8988T (cell line): ENCODE results near the gene IRF8.
A peak's percentile ranks its signal among the peaks of the same experiment; 100 is the strongest.
"Not testable (repeated sequence)": the region's sequence is repeated elsewhere in the genome, so short reads cannot be mapped to it uniquely, and the experiment has no call there.

Experiments used
- DNase-seq: peaks from one replicate; pipeline ENCODE4 v3.0.0; 2011

Gene IRF8

DNA sequence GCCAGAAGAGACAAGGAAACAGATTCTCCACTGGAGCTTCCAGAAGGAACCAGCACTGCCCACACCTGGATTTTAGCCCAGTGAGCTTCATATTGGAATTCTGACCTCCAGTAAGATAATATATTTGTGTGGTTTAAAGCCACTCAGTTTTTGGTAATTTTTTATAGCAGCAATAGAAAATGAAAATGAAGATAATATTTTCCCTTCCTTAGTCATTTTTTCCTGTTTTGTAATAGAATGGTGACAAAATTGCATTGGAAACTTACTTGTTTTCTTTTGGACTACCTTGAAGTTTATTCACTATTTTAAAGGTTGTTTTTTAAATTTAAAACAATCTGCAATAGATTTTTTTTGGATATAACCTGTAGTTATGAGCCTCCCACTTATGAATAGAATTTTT is 29.8 kb upstream of the IRF8 start:
- no peak for DNase-seq

DNA sequence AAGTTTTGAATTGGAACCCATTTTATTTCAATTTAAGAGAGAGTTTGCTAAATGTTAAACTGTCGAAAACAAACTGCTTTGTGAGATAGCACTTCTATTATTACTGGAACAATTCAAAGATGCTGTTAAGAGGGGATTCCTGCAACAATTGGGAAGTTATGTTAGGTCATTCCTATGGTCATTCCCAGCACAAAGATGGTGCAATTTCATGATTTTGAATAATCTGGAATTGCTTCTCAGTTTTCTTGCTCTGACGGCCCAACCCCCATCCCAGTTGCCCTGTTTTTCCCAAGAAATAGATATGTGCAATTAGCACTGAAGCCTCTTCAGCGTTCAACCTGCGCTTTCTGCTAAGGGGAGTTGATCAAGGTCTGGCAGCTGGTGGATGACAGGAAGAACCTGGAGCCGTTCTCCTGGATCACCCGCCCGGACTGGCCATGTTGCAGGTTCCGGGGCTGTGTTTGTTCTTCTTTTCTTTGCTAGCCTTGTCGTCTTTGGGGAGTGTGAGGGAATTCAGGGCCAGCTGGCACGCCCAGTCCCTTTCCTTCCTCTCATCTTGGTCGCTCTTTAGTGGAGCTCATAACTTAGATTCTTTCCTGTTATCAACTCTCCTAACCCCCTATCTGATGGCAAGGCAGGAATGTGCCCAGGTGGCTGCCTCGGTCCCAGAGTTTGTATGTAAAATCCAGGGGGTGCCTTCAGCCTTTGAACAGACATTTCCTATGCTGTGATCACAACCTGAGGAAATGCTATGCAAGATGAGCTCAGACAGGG is 29.0 kb upstream of the IRF8 start:
- no peak for DNase-seq

DNA sequence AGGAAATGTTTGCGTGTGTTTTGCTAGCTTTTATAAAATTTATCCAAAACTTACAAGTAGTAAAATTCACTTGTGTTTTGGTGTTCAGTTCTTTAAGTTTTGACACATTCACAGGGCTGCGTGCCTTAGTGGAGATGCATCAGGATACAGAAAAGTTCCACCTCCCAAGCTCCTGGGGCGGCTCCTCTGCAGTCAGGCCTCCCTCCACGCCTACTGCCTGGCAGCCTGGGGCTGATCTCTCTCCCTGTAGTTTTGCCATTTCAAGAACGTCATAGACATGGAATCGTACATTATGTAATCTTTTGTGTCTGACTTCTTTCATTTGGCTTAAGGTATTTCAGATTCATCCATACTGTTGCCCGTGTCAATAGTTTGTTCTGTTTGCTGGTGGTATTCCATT is 27.2 kb upstream of the IRF8 start:
- no peak for DNase-seq

GRCh38 chr16:85872734-85873133 is 26.2 kb upstream of the IRF8 start:
- DNase-seq = no peak

- DNase-seq = no peak
These were observed 25.8 kb upstream of the IRF8 start for GRCh38 chr16:85873153-85873552.

GRCh38 chr16:85874031-85874430 is 24.9 kb upstream of the IRF8 start:
- DNase-seq = not testable (repeated sequence)

GRCh38 chr16:85878407-85878806 is 20.6 kb upstream of the IRF8 start:
- DNase-seq = no peak

DNA sequence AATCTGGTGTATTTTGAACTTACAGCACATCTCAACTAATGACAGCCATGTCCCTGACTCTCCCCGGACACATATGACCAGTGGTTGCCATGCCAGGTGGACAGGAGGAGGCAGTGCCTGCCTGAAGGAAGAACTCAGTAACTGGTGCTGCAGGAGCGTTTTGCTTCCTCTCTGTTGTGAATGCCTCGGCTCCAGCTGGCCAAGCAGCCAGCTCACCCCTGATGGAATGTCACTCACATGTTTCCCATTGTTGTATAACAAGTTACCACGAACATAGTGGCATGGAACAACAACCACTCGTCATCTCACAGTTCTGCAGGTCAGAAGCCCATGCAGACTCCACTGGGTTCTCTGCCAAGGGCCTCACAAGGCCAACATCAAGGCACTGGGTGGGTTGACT is 20.1 kb upstream of the IRF8 start:
- peak; percentile 57 for DNase-seq

GRCh38 chr16:85879549-85879948 is 19.4 kb upstream of the IRF8 start:
- DNase-seq = no peak

DNA sequence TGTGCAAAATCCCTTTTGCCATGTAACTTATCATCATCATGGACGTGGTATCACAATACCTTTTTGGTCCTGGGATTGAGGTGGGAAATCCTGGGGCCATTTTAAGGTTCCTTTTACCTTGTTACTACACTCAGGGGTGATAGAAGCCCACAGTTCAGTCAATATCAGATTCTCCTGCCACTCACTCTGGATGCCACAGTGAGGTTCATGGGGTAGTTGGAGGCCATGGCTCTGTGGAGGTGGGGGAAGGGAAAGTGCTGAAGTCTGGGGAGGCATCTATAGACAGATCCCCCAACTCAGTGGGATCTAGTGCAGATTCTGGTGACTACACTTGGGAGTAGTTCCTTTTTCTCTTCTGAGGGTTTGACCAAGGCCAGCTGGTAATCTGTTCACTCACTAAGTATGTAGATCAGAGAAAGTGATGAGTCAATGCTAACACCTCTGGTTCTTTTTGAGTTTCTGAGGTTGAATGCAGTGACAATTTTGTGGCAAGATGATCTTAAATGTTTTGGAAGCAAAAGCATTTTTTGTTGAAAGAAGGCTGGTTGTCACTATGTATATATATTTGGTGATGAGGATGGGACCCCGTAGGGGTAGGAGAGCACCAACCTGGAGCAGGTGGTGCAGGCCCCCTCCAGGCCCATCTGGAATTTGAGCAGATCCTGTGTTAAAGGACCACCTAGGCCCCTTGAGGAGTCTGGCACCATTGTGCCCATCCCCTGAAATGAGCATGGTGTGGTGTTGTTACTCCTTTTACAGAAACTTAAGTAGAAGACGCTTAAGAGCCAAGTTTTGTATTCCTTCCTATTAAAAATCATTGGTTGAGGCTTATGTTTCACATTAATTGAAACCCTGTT is 18.8 kb upstream of the IRF8 start:
- DNase-seq = no peak

- no peak for DNase-seq
These were observed 18.1 kb upstream of the IRF8 start for GRCh38 chr16:85880861-85881260.

- no peak for DNase-seq
These were observed 17.5 kb upstream of the IRF8 start for GRCh38 chr16:85881436-85881835.

GRCh38 chr16:85882181-85882810 is 16.7 kb upstream of the IRF8 start:
- DNase-seq = no peak

DNA sequence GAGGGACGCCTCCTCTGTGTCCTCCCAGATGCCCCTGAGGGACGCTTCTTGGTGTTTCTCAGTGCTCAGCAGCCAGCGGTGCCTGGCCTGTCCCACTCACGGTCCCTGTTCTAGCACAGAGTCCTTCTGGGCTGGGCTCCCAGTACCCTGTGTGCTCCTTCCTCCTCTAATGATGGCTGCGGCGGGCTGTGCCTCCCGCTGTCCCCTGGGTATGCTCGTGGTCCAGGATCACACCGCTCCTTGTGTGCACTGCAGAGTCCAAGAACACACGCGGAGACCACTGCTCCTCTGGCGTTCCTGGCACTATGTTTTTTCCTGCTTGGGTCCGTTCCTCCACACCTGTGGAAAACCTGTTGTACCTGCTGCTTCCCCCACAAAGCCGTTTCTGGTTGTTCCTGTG is 15.1 kb upstream of the IRF8 start:
- DNase-seq = no peak

DNA sequence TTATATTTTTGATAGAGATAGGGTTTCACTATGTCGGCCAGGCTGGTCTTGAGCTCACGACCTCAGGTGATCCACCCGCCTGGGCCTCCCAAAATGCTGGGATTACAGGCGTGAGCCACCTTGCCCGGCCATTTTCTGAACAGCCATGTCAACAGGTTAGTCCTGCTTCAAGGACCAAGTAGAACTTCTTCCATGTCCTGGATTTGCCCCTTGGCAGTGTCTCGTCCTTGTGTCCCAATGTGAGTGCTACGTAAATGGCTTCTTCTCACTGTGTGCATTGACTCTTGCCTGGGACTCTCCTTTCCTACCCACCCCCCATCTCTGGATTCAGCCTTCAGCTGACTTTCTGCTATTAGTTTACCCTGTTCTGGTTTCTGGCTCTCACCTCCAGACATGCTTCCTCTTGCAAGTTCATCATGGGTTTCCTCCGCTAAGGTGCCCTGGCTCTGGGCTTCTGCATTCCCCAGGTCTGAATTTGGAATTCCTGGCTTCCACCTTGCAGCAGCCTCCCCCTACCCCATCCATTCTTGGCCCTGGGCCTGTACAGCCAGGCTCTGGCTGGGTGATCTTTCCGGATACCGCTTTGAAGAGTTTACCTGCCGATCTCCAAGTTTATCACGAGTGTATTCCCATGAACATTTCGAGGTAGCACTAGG is 14.0 kb upstream of the IRF8 start:
- no peak for DNase-seq

- DNase-seq = no peak
These were observed 13.4 kb upstream of the IRF8 start for GRCh38 chr16:85885537-85885936.

GRCh38 chr16:85888405-85889331 is 10.3 kb upstream of the IRF8 start:
- peak; percentile 47 for DNase-seq

DNA sequence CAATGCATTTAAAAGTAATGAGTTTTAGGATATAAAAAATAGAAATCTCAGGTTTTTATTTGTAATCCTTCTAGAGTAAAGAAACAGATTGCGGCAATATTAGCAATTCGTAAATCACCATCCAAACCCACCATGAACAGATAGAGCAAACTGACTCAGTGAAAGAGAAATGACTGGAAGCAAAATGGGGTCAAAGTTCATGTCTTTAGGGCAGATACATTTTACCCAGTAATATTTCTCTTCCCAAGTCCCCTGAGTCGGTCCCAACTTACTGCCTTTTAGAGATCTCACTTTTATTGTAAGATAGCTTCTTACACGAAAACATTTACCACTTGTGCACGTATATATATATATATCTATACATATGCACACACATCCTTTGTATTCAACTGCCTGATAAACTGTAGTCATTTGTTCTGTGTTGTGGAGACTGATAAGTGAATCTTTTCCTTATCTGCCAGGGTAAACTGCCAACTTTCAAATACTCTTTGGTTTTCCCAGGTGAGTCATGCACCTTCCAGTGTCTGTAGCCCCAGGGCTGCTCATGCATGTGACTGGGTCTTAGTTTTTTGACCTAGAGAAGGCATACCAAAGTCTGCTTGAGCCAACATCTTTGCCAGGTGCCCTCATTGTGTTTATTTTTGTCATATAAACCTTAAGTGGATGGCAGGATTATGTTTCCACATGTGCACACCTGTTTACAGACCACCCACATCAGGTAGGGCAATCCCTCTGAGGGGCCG is 7.8 kb upstream of the IRF8 start:
- no peak for DNase-seq

DNA sequence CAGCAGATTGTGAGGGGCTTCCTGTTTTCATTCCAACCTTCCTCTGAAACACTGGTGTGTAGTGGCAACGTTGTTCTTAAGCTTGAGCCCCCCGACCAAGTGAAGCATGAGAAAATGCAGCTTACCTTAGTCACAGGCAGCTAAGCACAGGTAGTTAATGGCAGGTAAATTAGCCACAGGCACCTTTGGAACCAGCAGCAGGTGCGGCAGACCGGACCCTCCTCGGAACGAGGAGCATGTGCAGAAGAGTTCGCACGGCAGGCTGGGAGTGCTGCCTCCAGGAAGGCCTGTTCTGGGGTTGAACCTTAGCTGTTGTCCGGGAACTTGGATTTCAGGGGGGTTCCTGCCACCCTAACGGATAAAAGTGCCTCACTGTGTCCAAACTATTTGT is 7.2 kb upstream of the IRF8 start:
- DNase-seq = no peak

DNA sequence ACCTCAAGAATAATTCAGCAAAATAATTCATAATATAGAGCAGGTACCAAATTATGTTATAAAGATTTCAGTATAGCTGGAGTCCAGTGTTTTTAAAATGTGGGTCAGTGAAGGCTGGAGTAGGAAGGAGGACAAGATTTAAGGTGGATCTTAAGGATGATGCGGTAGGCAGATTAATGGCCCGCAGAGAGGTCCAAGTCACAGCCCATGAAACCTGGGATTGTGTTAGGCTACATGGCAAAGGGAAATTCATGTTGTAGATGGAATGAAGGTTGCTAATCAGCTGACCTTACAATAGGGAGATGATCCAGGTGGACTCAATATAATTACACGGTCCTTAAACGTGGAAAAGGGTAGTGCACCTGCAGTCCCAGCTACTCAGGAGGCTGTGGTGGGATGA is 6.2 kb upstream of the IRF8 start:
- DNase-seq = no peak

DNA sequence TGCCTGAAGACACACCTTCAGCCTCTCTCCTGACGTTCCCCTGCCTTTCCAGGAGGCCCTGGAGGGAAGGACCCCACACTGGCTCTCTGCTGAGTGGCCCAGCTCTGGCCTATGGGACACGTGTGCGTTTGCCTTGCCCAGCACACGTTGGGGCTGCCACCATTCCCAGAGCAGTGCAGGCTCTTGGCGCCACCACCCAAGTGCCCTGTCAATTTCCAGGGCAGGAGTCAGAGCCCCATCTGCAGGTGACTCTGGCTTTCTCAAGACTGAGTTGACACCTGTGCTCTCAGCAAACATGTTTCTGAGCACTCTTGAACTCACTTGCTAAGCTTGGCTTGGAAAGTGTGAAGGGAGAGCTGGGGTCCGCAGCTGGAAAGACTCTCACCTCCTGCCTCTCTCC is 4.7 kb upstream of the IRF8 start:
- no peak for DNase-seq

DNA sequence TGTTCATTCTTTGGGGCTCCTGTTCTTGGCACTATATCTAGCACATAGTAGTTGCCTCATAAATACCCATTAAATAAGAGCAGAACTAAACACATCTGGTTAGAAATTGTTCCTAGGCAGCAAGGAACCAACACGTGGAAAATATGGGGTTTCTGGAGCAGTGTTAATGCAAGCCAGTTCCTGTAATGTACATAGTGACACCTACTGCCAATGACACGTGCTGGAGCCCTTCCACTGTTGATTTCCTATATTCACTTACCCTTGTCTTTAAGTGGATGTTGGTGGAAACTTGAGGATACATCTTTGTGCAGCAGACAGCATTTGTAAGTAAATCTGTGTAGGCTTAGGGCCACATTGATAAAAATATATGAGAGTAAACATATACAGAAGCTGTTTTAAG is 1.6 kb upstream of the IRF8 start:
- no peak for DNase-seq
